HAP-1 (cell line): ENCODE results near the gene EFCAB6.

ENCODE experiments used
- DNase-seq, 2 experiments: peaks; one replicate each; pipeline ENCODE4 v3.0.0-alpha.2; 2016 to 2020; ENCODE audit warnings: low spot score in 2 of 2
- H3K27me3 ChIP-seq: fragments of 250-450 bp; sonication (Bioruptor Pico); 2 replicates; pipeline ENCODE4 v1.5.1; 2020; ENCODE audit warnings: low read depth, mild to moderate bottlenecking, moderate library complexity
- H3K36me3 ChIP-seq: fragments of 250-450 bp; sonication (Bioruptor Pico); replicated peaks from 2 replicates; pipeline ENCODE4 v1.5.1; 2020; ENCODE audit warnings: mild to moderate bottlenecking
- H3K4me1 ChIP-seq: fragments of 250-450 bp; sonication (Bioruptor Pico); 2 replicates; pipeline ENCODE4 v1.5.1; 2020; ENCODE audit warnings: mild to moderate bottlenecking
- H3K4me3 ChIP-seq: fragments of 250-450 bp; sonication (Bioruptor Pico); 2 replicates; pipeline ENCODE4 v1.5.1; 2020; ENCODE audit warnings: mild to moderate bottlenecking, moderate library complexity
- H3K9me3 ChIP-seq: fragments of 250-450 bp; sonication (Bioruptor Pico); 2 replicates; pipeline ENCODE4 v1.5.1; 2020; ENCODE audit warnings: mild to moderate bottlenecking, moderate library complexity
- in situ Hi-C: fragments of 300-500 bp; cut with MboI; formaldehyde crosslinking; loops from 3 replicates; pipeline ENCODE4 v1.14.3; 2020; ENCODE audit warnings: low sequenced_read_pairs, inconsistent platforms, mixed read lengths

Gene EFCAB6

DNA sequence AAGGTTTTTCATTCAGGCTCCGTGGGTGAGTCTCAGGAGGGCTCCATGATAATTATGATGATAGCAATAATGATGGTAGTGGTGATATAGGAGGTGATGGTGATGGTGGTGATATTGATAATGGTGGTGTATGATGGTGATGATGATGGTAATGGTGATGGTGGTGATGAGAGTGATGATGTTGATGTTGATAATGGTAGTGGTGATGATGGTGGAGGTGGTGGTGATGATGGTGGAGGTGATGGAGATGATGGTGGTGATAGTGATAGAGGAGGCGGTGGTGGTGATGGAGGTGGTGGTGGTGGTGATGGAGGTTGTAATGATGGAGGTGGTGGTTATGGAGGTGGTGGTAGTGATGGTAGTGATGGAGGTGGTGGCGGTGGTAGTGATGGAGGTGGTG, 320.9 kb downstream of the EFCAB6 start:
- in situ Hi-C loops, result no loop called here
- no peak overlapping the region for H3K4me3 ChIP-seq
- H3K27me3 ChIP-seq, result 0 out of 2 replicates have a peak, but pooled peaks cover 4% of the 10 kb centered on the region
- no peaks in the 10 kb centered on the region for H3K9me3 ChIP-seq
- no peak for DNase-seq
- H3K36me3 ChIP-seq, result no peaks in the 10 kb centered on the region
- H3K4me1 ChIP-seq, result no peaks in the 10 kb centered on the region

DNA sequence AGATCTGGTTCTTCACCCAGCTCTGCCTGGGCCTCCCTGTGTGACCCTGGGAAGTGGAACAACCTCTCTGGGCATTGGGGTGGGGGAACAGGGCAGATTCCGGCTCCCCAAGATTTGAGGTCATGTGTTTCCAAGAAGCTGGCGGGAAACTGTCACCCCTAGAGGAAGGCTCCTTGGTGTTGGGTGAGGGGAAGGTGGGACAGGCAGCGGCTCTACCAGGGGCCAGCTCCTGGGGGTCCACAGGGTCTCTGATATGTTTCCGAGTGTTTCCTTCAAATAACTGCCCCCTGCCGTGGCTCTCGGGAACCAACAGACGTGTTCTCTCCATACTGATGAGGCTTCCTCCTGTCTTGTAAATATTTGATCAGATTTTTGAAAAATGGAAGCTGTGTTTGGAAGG, 321.8 kb downstream of the EFCAB6 start:
- Histone ChIP-seq H3K9me3 (no peaks in the 10 kb centered on the region), H3K36me3 (no peaks in the 10 kb centered on the region), H3K4me3 (no peak overlapping the region), H3K27me3 (peaks cover 6% of the 10 kb centered on the region; the same call in 1 of the 2 replicates), H3K4me1 (no peaks in the 10 kb centered on the region)
- in situ Hi-C loops, result no loop called here
- no peak for DNase-seq

DNA sequence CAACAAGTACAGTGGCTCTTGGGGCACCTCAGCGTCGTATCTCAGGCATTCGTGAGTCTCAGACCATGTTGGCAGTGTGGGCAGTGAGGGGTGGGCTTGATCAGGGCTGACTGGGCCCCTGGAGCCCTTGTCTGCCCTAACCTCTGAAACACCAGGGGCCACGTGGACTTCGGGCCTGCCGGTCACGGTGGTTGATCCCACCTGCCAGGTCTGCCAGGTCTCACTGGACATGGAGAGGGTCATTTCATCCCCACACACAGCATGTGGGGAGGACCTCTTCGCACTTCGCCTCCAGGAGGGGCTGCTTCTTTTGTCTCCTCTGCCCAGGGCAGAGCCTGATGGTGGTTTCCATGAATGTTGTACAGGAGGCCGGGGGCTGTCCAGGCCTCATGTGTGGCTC, 323.2 kb downstream of the EFCAB6 start:
- in situ Hi-C loops, result no loop called here
- H3K9me3 ChIP-seq, result no peaks in the 10 kb centered on the region
- DNase-seq, result no peak
- no peaks in the 10 kb centered on the region for H3K36me3 ChIP-seq
- H3K4me1 ChIP-seq, result no peaks in the 10 kb centered on the region
- H3K4me3 ChIP-seq, result no peak overlapping the region
- peaks cover 6% of the 10 kb centered on the region; the same call in 1 of the 2 replicates for H3K27me3 ChIP-seq

DNA sequence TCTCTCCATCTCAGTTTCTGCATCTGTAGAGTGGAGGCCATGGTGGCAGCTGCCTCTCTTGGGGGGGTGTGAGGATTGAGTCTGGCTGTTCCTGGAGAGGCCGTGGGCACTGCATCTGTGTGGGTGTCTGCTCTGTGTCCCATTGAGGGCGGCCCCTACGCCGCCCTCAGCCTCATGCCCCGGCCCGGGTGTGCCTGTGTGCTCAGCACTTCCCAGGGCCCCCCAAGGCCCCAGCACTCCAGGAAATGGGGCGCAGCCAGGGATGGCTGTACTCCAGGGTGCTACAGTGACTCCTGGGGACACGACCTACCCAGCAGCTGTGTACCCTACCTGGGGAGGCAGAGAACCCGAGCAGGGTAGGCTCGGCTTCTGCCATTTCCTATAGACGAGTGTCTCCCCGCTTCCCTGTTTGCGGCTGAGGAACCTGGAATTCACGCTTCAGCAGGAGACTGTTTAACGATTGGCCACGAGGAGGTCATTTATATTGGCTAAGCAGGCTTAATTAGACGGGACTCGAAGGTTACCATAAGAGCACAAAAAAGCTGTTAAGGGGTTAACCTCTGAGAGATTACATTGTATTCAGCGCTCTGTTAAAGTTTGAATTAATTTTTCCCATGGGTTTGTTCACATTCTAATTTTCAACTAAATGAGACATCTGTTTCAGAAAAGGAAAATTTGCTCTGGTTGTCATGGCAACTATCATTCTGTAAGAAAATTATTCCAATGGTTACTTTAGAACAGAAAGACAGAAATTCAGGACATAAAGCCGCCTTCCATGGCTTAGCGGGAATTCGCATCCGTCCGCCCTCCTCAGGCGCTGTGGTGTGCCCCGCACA, 323.9 kb downstream of the EFCAB6 start:
- Histone ChIP-seq H3K4me1 (no peaks in the 10 kb centered on the region), H3K9me3 (no peaks in the 10 kb centered on the region), H3K36me3 (no peaks in the 10 kb centered on the region), H3K4me3 (no peak overlapping the region), H3K27me3 (peaks cover 6% of the 10 kb centered on the region; the same call in 1 of the 2 replicates)
- no peak for DNase-seq
- in situ Hi-C loops, result no loop called here

DNA sequence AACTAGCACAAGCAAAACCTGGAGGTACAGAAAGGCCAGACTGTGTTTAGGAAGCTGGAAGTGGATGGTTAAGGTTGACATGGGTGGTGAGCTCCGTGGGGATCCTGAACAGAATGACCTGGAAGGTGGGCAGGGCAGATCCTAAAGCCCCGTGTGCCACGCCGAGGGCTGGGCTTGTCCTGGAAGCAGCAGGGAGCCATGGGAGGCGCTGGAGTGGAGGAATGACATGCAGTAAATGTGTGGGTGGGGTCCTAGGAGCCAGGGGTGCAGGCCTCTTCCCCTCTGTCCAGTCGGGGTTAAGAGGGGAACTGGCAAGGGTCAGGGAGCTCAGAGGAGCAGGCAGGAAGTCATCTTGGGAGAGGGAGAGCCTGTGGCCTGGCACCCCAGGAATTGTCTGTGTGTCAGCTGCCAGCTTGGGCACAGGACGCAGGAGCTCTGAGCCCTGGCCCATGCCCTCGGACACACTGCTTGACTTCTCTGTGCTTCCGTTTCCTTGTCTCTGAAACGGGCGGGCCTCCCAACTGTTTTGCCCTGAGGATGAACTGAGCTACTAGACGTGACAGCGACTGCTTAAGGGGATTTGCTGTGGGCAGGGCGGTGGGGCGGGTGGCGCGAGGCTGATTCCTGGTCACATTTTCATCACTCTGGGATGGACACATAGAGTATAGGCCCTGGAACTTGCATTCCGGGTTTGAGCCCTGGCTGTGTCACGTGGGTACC, 324.6 kb downstream of the EFCAB6 start:
- Histone ChIP-seq H3K36me3 (no peaks in the 10 kb centered on the region), H3K4me3 (no peak overlapping the region), H3K4me1 (no peaks in the 10 kb centered on the region), H3K9me3 (no peaks in the 10 kb centered on the region), H3K27me3 (peaks cover 6% of the 10 kb centered on the region; the same call in 1 of the 2 replicates)
- no peak for DNase-seq
- in situ Hi-C loops, result no loop called here

DNA sequence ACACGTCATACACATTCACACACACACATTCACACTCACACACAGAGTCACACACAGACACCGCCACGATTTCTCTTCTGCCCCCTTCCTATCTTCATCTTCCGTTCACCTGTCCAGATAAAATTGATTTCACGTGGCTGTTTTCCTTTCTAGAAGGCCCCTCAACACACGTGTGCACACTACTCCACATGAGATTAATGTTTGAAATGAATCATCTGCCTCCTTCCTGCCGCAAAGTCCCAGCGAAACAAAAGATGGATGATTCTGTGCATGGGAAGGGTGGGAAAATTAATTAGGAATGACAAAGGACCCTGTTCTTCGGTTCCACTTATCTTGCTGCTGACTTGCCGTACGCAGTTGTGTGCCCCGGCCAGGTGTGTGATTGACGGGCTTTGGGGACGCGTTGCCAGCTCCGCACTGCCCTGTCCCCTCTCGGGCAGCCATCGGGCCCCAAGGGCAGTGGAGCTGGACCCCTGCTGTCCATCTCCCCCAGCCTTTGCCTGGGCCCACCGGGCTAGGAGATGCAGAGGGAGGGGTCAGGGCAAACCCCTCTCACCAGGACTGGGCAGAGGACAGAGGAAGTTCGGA, 326.5 kb downstream of the EFCAB6 start:
- Histone ChIP-seq H3K4me3 (no peak overlapping the region), H3K36me3 (no peaks in the 10 kb centered on the region), H3K4me1 (no peaks in the 10 kb centered on the region), H3K9me3 (no peaks in the 10 kb centered on the region), H3K27me3 (peaks cover 6% of the 10 kb centered on the region; the same call in 1 of the 2 replicates)
- DNase-seq, result no peak
- in situ Hi-C loops, result no loop called here

DNA sequence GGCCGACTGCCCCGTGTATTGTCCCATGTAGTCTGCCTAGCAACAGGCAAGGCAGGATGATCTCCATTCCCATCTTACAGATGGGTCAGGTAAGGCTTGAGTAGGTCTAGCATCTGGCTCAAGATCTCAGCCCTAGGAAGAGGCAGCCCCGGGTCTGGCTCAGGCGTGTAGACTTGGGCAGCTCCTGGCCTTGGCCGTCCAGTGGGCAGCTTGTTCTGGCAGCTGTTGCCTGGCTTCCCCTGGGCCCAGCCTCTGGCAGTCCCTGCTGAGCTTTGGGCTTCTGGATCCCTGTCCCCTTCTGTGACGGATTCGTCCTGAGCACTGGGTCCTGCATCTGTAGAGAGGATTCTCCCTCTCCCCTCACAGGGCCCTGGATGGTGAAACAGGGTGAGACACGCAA, 327.9 kb downstream of the EFCAB6 start:
- no peak for DNase-seq
- Histone ChIP-seq H3K36me3 (no peaks in the 10 kb centered on the region), H3K4me1 (no peaks in the 10 kb centered on the region), H3K27me3 (peaks cover 6% of the 10 kb centered on the region; the same call in 1 of the 2 replicates), H3K9me3 (no peaks in the 10 kb centered on the region), H3K4me3 (no peak overlapping the region)
- in situ Hi-C loops, result no loop called here

DNA sequence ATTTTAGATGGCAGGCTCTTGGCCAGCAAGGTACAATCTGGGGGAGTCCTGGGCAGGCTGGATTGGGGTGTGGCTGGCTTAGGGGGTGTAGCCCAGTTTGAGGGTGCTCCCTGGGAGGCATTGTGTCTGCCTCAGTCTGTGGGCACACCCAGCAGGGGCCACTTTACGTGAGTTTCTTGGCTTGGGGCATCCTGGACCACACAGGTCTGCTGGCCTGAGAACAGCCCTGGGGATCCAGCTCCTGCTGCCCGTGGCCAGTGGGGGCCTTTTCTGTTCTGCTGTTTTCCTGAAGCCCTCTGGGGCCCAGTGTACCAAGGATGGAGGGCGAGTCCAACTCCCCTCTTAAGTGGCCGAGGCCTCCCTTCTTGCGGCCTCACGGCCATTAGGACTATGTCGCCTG, 328.4 kb downstream of the EFCAB6 start:
- in situ Hi-C loops, result no loop called here

DNA sequence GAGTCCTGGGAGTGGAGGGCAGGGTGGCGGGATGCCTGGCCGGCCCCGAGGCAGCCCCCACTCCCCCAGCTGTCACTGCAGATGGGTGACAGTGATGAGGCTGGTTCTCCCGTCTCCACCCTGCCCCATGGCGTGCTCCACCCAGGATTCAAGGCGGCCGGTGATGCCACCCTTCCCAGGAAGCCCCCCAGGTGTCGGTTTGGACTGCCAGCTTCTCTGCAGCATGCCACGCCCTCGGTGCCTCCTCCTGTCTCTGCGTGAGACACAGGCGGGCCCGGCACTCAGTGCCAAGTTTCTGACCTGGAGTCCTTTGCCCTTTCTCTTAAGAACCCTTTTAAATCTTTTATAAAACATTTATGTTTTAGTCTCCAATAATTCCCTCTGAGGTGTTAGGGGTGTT, 328.8 kb downstream of the EFCAB6 start:
- Histone ChIP-seq H3K4me1 (no peaks in the 10 kb centered on the region), H3K4me3 (no peak overlapping the region), H3K36me3 (no peaks in the 10 kb centered on the region), H3K9me3 (no peaks in the 10 kb centered on the region), H3K27me3 (peaks cover 6% of the 10 kb centered on the region; the same call in 1 of the 2 replicates)
- DNase-seq, result no peak
- in situ Hi-C loops, result no loop called here

More for the DNA sequence above, 328.4 kb downstream of the EFCAB6 start:
- no peak overlapping the region for H3K4me3 ChIP-seq
- no peaks in the 10 kb centered on the region for H3K9me3 ChIP-seq
- H3K4me1 ChIP-seq, result no peaks in the 10 kb centered on the region
- H3K36me3 ChIP-seq, result no peaks in the 10 kb centered on the region
- no peak for DNase-seq
- H3K27me3 ChIP-seq, result peaks cover 6% of the 10 kb centered on the region; the same call in 1 of the 2 replicates

DNA sequence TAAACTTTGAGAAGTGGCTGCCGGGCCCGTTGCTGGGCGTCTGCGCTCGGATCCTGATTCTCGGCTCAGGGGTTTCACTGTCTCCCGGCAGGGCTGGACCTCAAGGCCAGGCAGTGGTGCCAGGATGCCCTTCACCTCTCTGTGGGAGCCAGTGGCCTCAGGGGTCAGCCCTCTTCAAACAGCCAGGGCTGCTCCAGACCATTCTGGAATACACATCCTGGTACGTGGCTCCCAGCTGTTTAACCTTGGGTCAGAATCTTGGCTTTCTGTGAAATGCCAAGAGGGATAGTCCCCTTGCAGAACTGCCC, 329.8 kb downstream of the EFCAB6 start:
- Histone ChIP-seq H3K27me3 (peaks cover 6% of the 10 kb centered on the region; the same call in 1 of the 2 replicates), H3K4me3 (no peak overlapping the region), H3K4me1 (no peaks in the 10 kb centered on the region), H3K36me3 (no peaks in the 10 kb centered on the region), H3K9me3 (no peaks in the 10 kb centered on the region)
- in situ Hi-C loops, result no loop called here
- DNase-seq, result no peak

DNA sequence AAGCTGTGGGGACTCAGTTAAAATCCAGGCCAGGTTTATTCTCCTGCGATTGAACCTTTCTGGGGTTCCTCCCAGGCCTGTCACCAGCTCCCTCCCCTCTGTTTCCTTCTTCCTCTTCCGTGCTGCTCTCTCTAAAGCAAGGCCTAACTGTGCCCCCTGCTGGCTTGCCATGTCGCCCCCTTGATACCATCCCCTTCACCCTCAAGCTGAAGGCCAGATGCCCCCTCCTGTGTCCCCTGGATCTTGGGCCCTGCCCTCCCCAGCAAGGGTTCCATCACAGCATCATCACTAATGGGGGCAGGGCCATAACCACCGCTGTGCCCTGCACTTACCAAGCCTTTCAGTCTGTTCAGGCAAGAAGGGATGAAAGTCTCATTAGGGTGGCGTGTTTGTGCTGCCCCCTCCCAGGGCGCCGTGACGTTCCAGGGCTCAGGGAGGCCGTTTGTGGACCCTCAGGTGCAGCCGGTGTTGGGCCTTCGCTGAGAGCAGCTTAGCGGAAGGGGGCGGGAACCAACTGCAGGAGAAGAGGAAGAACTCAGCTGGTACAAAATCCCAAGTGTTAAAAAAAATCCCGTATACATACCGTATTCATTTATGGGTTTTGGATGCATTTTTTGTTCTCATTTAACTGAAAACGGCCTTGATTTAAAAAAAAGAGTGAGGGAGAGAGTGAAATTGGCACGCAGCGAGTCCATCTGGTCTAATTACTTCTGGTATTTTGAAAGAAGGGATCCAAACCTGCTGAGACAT, 330.4 kb downstream of the EFCAB6 start:
- no peak for DNase-seq
- H3K9me3 ChIP-seq, result no peaks in the 10 kb centered on the region
- no peak overlapping the region for H3K4me3 ChIP-seq
- in situ Hi-C loops, result no loop called here
- H3K4me1 ChIP-seq, result no peaks in the 10 kb centered on the region
- no peaks in the 10 kb centered on the region for H3K36me3 ChIP-seq
- peaks cover 2% of the 10 kb centered on the region; the same call in 1 of the 2 replicates for H3K27me3 ChIP-seq

DNA sequence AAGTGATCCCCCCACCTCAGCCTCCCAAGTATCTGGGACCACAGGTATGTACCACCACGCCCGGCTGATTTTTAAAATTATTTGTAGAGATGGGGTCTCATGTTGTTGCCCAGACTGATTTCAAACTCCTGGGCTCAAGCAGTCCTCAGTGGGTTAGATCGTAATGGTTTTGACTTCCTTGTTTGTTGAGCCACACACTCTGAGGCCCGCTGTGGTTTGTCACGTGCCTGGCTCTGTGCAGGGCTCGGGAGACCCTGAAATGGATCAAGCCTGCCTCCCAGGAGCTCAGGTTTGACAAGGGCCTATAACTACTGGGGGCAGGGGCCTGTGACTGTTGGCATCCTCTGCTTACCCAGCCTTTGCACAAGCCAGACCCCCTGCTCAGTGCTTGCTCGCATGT, 332.1 kb downstream of the EFCAB6 start:
- H3K4me1 ChIP-seq, result no peaks in the 10 kb centered on the region
- in situ Hi-C loops, result no loop called here
- no peaks in the 10 kb centered on the region for H3K36me3 ChIP-seq
- H3K9me3 ChIP-seq, result no peaks in the 10 kb centered on the region
- DNase-seq, result no peak
- H3K4me3 ChIP-seq, result no peak overlapping the region
- no peaks in the 10 kb centered on the region for H3K27me3 ChIP-seq

DNA sequence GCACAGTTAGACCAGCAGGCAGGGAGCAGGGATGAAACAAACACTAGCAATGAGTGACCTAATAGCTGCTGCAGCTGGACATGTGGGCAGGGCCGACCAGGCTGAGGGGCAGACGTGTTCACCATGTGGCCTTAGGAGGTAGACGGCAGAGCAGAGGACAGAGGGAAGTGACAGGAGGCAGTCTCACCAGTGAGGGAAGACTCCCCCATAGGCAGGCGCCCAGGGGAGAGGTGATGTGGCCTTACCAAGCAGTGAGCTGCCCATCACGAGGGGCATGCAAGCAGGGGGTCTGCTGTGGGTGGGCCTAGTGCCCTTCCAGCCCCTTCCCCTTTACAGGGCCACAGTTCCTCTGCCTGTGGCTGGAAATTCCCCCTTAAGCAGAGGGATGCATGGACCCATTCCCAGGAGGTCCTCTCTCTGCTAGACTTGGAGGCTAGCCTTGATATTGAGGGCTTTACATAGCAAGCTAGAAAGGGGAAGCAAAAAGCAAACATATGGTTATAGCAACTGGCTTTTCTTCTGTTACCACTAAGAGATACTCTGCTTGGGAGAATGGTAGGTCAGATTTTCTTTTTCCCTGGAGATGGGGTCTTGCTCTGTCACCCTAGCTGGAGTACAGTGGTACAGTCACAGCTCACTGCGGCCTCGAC, 332.7 kb downstream of the EFCAB6 start:
- no peak overlapping the region for H3K4me3 ChIP-seq
- in situ Hi-C loops, result no loop called here
- DNase-seq, result no peak
- H3K36me3 ChIP-seq, result no peaks in the 10 kb centered on the region
- no peaks in the 10 kb centered on the region for H3K4me1 ChIP-seq
- no peaks in the 10 kb centered on the region for H3K27me3 ChIP-seq
- no peaks in the 10 kb centered on the region for H3K9me3 ChIP-seq
